ENCODE results near the gene IL3.
A peak's percentile ranks its signal among the peaks of the same experiment; 100 is the strongest.

Gene IL3

GRCh38 chr5:132026516-132027008 lies 33.9 kb upstream of the IL3 start:
- peak; percentile 77 for DNase-seq

GRCh38 chr5:132027027-132027426 lies 33.4 kb upstream of the IL3 start:
- no peak for DNase-seq

- no peak for DNase-seq
Observed at GRCh38 chr5:132029609-132030330, 30.7 kb upstream of the IL3 start.

GRCh38 chr5:132030610-132031009 lies 29.8 kb upstream of the IL3 start:
- DNase-seq: no peak

GRCh38 chr5:132032196-132032595 lies 28.3 kb upstream of the IL3 start:
- DNase-seq: no peak

- DNase-seq: no peak
Observed at GRCh38 chr5:132033122-132033521, 27.3 kb upstream of the IL3 start.

- no peak for DNase-seq
Observed at GRCh38 chr5:132037353-132037752, 23.1 kb upstream of the IL3 start.

- DNase-seq: no peak
Observed at GRCh38 chr5:132044207-132044606, 16.2 kb upstream of the IL3 start.

GRCh38 chr5:132046880-132047299 lies 13.6 kb upstream of the IL3 start:
- DNase-seq: no peak

- no peak for DNase-seq
Observed at GRCh38 chr5:132049093-132049492, 11.4 kb upstream of the IL3 start.

GRCh38 chr5:132049559-132049958 lies 10.9 kb upstream of the IL3 start:
- no peak for DNase-seq

- no peak for DNase-seq
Observed at GRCh38 chr5:132050136-132050535, 10.3 kb upstream of the IL3 start.

- DNase-seq: no peak
Observed at GRCh38 chr5:132050661-132051552, 9.5 kb upstream of the IL3 start.

GRCh38 chr5:132052520-132052919 lies 7.9 kb upstream of the IL3 start:
- DNase-seq: no peak

- no peak for DNase-seq
Observed at GRCh38 chr5:132053483-132053882, 7.0 kb upstream of the IL3 start.

GRCh38 chr5:132054031-132054696 lies 6.3 kb upstream of the IL3 start:
- no peak for DNase-seq

- no peak for DNase-seq
Observed at GRCh38 chr5:132054697-132055440, 5.6 kb upstream of the IL3 start.

- DNase-seq: no peak
Observed at GRCh38 chr5:132055441-132055807, 5.0 kb upstream of the IL3 start.

- peak; percentile 72 for DNase-seq
Observed at GRCh38 chr5:132055808-132056609, 4.4 kb upstream of the IL3 start.

GRCh38 chr5:132056610-132057497 lies 3.6 kb upstream of the IL3 start:
- no peak for DNase-seq

Data from CD4-positive, alpha-beta T cell treated with Interleukin-21 for 1 hour (primary cell).